NCI-H187 (cell line): ENCODE results near the gene RPS6KA2.

Experiments used
- DNase-seq, 2 experiments: peaks; one replicate each; lab custom pipeline; 2025; lab: John Stamatoyannopoulos, UW

Gene RPS6KA2

GRCh38 chr6:166446567-166447065 lies 180.4 kb downstream of the RPS6KA2 start:
- DNase-seq: no peak

- DNase-seq: no peak
Measured at GRCh38 chr6:166446146-166446545, 180.9 kb downstream of the RPS6KA2 start.

GRCh38 chr6:166444446-166444845 lies 182.6 kb downstream of the RPS6KA2 start:
- DNase-seq: no peak

- DNase-seq: no peak
Measured at GRCh38 chr6:166443166-166443565, 183.9 kb downstream of the RPS6KA2 start.

GRCh38 chr6:166442131-166442685 lies 184.8 kb downstream of the RPS6KA2 start:
- DNase-seq: no peak

- DNase-seq: no peak
Measured at GRCh38 chr6:166441325-166442078, 185.5 kb downstream of the RPS6KA2 start.

GRCh38 chr6:166440729-166441128 lies 186.3 kb downstream of the RPS6KA2 start:
- no peak for DNase-seq

- no peak for DNase-seq
Measured at GRCh38 chr6:166440106-166440505, 186.9 kb downstream of the RPS6KA2 start.

GRCh38 chr6:166439366-166440091 lies 187.5 kb downstream of the RPS6KA2 start:
- DNase-seq: no peak

GRCh38 chr6:166438211-166438861 lies 188.7 kb downstream of the RPS6KA2 start:
- no peak for DNase-seq

- DNase-seq: no peak
Measured at GRCh38 chr6:166437661-166438060, 189.4 kb downstream of the RPS6KA2 start.

- no peak for DNase-seq
Measured at GRCh38 chr6:166436195-166437139, 190.6 kb downstream of the RPS6KA2 start.

GRCh38 chr6:166435574-166435973 lies 191.5 kb downstream of the RPS6KA2 start:
- DNase-seq: no peak

- no peak for DNase-seq
Measured at GRCh38 chr6:166434336-166434735, 192.7 kb downstream of the RPS6KA2 start.

- no peak for DNase-seq
Measured at GRCh38 chr6:166433096-166433495, 194.0 kb downstream of the RPS6KA2 start.

- DNase-seq: no peak
Measured at GRCh38 chr6:166430269-166430668, 196.8 kb downstream of the RPS6KA2 start.

- no peak for DNase-seq
Measured at GRCh38 chr6:166424431-166424830, 202.6 kb downstream of the RPS6KA2 start.

- DNase-seq: no peak
Measured at GRCh38 chr6:166423781-166424180, 203.3 kb downstream of the RPS6KA2 start.

- DNase-seq: no peak
Measured at GRCh38 chr6:166423051-166423745, 203.9 kb downstream of the RPS6KA2 start.

GRCh38 chr6:166422201-166422940 lies 204.7 kb downstream of the RPS6KA2 start:
- no peak for DNase-seq
